ENCODE measurements around the gene ATP5MG. TPM values are rescaled to one million over a fixed set of nuclear protein-coding genes. Genes with fewer than 3 reads are reported as not detected.

Gene ATP5MG
- total and polyA plus RNA-seq, 2 of the 8 experiments (the other 6 are each of a cell fraction or from before 2014, with no cell fraction given) = 237 to 464 TPM

- POLR2A ChIA-PET (ENCODE audit: partially characterized antibody) = interaction anchor here (1.2 to 2.4 kb wide), 3 partner anchors 9 to 14 kb away, joined by 3 to 12 read pairs (median 9); partner anchors contain the start of gene UBE4A
- CTCF ChIA-PET (ENCODE audit: partially characterized antibody) = interaction anchor here (1.1 to 1.3 kb wide), 3 partner anchors 13 to 115 kb away, joined by 3 to 5 read pairs (median 3); no protein-coding TSS in a partner anchor
- H2BK20ac ChIP-seq (ENCODE audit: low read length) = no peak overlapping the region
Measured at GRCh38 chr11:118373263-118373662, 28.1 kb upstream of the ATP5MG start.

More at GRCh38 chr11:118373263-118373662, 28.1 kb upstream of the ATP5MG start:
- WGBS, 2 experiments (ENCODE audit: extremely low coverage in 1 of 2, insufficient coverage in 1 of 2, insufficient read length in 1 of 2, insufficient replicate concordance in 2 of 2, low coverage in 1 of 2, low lambda C conversion rate in 2 of 2, missing lambda C conversion rate in 1 of 2) = 96% methylated on average over 2 of the region's 2 CpGs; no CpG with 5 or more reads in 1 of the 2 experiments
- Histone ChIP-seq H3K56ac (replicated peaks; ENCODE audit: insufficient read length, low read depth, low read length) (no peak overlapping the region), H3K4me3 (ENCODE audit: extremely low read depth in 1 of 4, insufficient read depth in 2 of 4, low read depth in 3 of 4, low read length in 4 of 4) (no peak overlapping the region), H4K8ac (ENCODE audit: extremely low read depth, insufficient read depth, low read length) (no peak overlapping the region), H2BK15ac (ENCODE audit: low read length) (no peak overlapping the region), H3K4ac (replicated peaks; ENCODE audit: insufficient read length, low read depth, low read length) (no peak overlapping the region), H3K79me2 (ENCODE audit: control insufficient read depth in 1 of 2, insufficient read depth in 2 of 2, low read length in 2 of 2) (no peaks in the 10 kb centered on the region), H3K36me3 (ENCODE audit: control insufficient read depth in 2 of 4, insufficient read depth in 4 of 4, low read length in 3 of 4) (peaks cover 8 to 56% (median 34%) of the 10 kb centered on the region in 4 experiments), H2BK5ac (ENCODE audit: low read depth, low read length) (no peak overlapping the region), H2AK5ac (ENCODE audit: low read depth, low read length) (no peak overlapping the region), H3K14ac (ENCODE audit: insufficient read length) (no peak overlapping the region), H2BK120ac (replicated peaks; ENCODE audit: low read depth, low read length) (no peak overlapping the region), H4K5ac (ENCODE audit: insufficient read length, low read depth, low read length) (no peak overlapping the region), H4K91ac (replicated peaks; ENCODE audit: insufficient read length, low read length) (no peak overlapping the region), H3K79me1 (ENCODE audit: low read depth, low read length) (no peaks in the 10 kb centered on the region), H3K4me2 (ENCODE audit: insufficient read depth in 1 of 2, low read depth in 2 of 2, low read length in 2 of 2) (no peak overlapping the region), H3K4me1 (replicated peaks in 1 of 4; ENCODE audit: control insufficient read depth in 3 of 4, insufficient read depth in 4 of 4, low read length in 3 of 4) (no peaks in the 10 kb centered on the region), H3K9me3 (ENCODE audit: insufficient read depth in 2 of 2, low read depth in 1 of 2, low read length in 1 of 2) (no peaks in the 10 kb centered on the region), H2AFZ (ENCODE audit: low read length) (no peak overlapping the region), H4K20me1 (replicated peaks in 1 of 2; ENCODE audit: control insufficient read depth in 1 of 2, insufficient read depth in 2 of 2, low read length in 2 of 2) (peaks cover 0 to 2% of the 10 kb centered on the region in 2 experiments), H3K23me2 (ENCODE audit: low read depth, low read length) (no peaks in the 10 kb centered on the region), H3K23ac (ENCODE audit: insufficient read length) (no peak overlapping the region), H3K18ac (ENCODE audit: extremely low read depth, low read length) (no peak overlapping the region), H3K27me3 (replicated peaks in 1 of 4; ENCODE audit: control insufficient read depth in 3 of 4, extremely low read depth in 1 of 4, insufficient read depth in 3 of 4, low read length in 3 of 4) (no peaks in the 10 kb centered on the region), H3K27ac (ENCODE audit: low read depth, low read length) (no peak overlapping the region), H3K9ac (replicated peaks in 1 of 4; ENCODE audit: extremely low read depth in 1 of 4, low read depth in 3 of 4, low read length in 3 of 4) (no peak overlapping the region), H2BK12ac (ENCODE audit: low read depth, low read length) (no peak overlapping the region)
- TF ChIP-seq HDAC2 (IDR thresholded peaks at IDR 0.05; ENCODE audit: borderline replicate concordance in 1 of 2, low read depth in 2 of 2, low read length in 2 of 2) (no peak), RXRA (IDR thresholded peaks at IDR 0.05; ENCODE audit: insufficient read depth, low read depth, low read length) (no peak), SIX5 (IDR thresholded peaks at IDR 0.05; ENCODE audit: low read depth, low read length) (no peak), CHD1 (IDR thresholded peaks at IDR 0.05; ENCODE audit: low read depth, low read length) (no peak), FOSL1 (IDR thresholded peaks at IDR 0.05; ENCODE audit: insufficient read depth, low read depth, low read length) (no peak), CHD2 (IDR thresholded peaks at IDR 0.05; ENCODE audit: low read length) (no peak), TAF7 (optimal IDR thresholded peaks at IDR 0.05; ENCODE audit: borderline replicate concordance, low read depth, low read length) (no peak)
- DNase-seq (ENCODE audit: low read depth in 1 of 2, low spot score in 2 of 2) (no peak), FAIRE-seq (no peak)
